Fibroblast of mammary gland (primary cell): Measurements from ENCODE around the gene TMTC1.
A peak's percentile ranks its signal among the peaks of the same experiment; 100 is the strongest.

ENCODE experiments used
- DNase-seq: peaks from one replicate; pipeline ENCODE4 v3.0.0-alpha.2; 2010; ENCODE audit warnings: low read depth
- H3K4me3 ChIP-seq: 2 replicates; pipeline ENCODE4 v1.5.1; 2011; ENCODE audit warnings: low read depth, mild to moderate bottlenecking, low read length, moderate library complexity; ENCODE audit not compliant: control insufficient read depth
- TF ChIP-seq, protein P1 (sequence below): conservative IDR thresholded peaks from 2 replicates; pipeline ENCODE4 v1.5.1; 2011; ENCODE audit warnings: low read depth, low read length, inconsistent platforms; ENCODE audit not compliant: control insufficient read depth, insufficient read depth

Gene TMTC1

DNA sequence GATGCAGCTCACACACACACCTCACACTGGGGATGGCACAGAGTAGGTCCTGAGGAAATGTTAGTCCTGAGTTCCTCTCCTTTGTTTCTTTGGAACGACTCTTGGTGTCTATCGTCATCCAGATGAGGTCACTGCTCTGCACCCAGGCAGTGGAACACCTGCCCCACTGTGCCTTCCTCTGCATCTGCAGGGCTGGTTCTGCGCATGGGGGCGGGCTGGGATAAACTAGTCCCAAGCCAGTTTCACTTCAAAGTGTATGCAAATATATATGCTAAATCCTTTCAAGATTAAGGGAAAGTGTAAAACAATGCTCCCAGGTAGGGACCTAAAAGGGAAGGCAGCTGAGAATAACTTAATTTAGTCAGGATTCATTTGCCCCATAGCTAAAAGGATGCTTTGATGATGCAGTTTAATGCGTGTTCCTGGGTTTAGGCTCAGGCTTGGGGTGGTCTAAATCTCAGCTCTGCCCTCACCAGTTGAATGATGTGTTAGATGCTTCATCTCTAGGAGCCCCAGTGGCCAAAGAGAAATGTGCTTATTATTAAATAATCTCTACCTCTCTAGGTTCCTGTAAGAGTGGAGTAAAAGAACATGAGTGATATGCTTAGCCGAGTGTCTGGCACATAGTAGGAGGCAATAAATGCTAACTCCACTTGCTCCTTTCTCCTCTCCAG is 239.2 kb downstream of the TMTC1 start:
- TF ChIP-seq, protein P1, sequence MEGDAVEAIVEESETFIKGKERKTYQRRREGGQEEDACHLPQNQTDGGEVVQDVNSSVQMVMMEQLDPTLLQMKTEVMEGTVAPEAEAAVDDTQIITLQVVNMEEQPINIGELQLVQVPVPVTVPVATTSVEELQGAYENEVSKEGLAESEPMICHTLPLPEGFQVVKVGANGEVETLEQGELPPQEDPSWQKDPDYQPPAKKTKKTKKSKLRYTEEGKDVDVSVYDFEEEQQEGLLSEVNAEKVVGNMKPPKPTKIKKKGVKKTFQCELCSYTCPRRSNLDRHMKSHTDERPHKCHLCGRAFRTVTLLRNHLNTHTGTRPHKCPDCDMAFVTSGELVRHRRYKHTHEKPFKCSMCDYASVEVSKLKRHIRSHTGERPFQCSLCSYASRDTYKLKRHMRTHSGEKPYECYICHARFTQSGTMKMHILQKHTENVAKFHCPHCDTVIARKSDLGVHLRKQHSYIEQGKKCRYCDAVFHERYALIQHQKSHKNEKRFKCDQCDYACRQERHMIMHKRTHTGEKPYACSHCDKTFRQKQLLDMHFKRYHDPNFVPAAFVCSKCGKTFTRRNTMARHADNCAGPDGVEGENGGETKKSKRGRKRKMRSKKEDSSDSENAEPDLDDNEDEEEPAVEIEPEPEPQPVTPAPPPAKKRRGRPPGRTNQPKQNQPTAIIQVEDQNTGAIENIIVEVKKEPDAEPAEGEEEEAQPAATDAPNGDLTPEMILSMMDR: no peak
- no peak for DNase-seq
- H3K4me3 ChIP-seq: no peak overlapping the region

DNA sequence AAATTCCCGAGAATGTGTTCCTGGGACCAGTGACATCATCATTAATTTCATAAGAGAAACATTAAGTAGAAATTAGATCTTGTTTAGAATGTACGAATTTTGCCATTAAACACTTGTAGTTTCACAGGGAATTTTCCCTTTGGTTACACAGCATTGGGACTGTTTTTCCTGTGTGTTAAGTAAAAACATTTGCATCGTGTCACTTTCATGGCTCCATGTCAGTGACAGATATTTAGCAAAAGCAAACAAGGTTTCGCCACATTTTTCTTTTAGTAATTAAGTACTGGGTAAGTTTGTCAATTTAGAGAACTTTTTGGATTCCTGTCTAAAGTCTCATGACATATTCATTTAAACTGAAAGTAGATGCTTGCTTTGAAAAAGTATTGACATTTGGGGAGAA is 240.7 kb downstream of the TMTC1 start:
- DNase-seq: no peak
- H3K4me3 ChIP-seq: no peak overlapping the region
- TF ChIP-seq, protein P1: no peak

DNA sequence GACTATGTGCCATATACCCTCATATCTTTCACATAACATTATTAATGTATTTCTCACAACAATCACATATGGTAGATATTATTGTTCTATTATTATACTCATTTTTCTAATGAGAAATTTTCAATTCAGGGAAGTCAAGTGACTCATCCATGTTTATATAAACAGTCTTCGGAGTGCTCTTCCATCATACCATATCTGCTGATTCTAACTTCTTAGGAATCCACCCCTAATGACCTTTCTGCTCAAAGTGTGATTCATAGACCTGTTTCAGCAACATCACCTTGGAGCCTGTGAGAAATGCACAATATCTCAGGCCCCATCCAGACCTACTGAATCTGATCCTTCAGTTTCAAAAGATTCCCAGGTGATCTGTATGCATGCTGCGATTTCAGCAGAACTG is 246.4 kb downstream of the TMTC1 start:
- DNase-seq: peak; percentile 76
- no peak overlapping the region for H3K4me3 ChIP-seq
- TF ChIP-seq, protein P1: no peak

DNA sequence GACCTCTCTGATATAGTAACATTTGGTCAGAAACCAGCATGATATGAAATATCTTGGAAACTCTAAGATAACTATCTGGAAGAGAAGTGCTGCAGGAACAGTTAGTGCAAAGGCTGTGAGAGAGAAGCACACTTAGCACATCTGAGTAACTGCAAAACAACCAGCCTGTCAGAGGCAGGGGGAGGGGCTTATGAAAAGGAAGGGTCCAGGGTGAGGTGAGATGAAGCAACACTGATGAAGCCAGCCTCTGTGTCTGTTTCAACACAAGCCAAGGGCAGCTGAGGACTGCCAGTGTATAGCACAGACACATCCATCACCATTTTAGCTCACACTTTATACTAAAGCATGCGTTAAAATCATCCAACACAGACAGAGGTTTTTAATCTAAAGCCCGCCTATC is 248.8 kb downstream of the TMTC1 start:
- DNase-seq: peak; percentile 56
- TF ChIP-seq, protein P1: no peak

DNA sequence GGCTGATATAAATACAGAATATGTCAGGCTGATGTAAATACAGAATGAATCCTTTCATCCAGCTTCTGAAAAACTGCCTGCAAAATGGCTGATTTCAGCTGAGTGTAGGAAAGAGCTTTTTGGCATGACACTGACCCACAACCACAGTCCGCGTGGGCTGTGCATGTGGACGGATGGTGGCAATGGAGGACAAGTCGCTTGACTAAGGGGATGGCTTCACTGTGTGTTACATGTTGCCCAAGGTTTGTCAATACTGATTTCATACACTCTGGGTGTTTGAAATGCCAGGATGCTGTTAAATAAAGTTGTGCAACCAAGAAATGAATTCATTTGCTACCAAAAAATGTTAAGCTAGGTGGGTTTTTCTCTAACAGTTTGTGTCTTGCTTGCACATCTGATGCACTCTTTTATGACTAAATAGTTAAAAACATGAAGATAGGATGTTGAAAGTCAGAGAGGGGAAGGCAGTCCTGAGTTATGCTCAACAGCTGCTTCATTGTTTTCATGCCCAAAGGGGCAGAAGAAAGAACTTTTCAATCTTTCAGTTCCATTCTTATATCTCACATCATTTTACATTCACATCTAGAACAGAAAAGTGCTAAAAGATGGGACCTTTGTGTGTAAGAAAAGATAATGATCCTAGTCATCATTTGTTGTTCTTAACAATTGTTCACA is 249.8 kb downstream of the TMTC1 start:
- TF ChIP-seq, protein P1: no peak
- DNase-seq: no peak
- H3K4me3 ChIP-seq: no peak overlapping the region

More for the DNA sequence above, 248.8 kb downstream of the TMTC1 start:
- H3K4me3 ChIP-seq: no peak overlapping the region

DNA sequence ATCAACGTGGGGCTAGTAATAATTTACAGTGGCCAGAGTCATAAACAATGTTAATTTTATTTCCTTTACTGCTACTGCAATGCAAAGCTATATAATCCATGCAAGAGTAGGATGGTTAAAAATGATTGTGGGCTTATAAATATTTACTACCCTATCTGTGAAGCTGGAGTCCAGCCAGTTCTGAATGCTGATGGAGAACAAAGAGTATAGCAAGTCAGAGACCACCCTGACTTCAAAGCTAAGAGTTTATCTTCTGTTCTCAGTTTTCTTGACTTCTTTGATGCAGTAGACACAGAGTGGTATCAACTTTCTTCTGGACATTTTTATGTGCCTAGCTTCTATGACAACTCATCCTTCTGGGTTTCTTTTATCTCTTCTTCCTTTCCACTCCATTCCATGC is 252.3 kb downstream of the TMTC1 start:
- DNase-seq: no peak
- no peak overlapping the region for H3K4me3 ChIP-seq
- TF ChIP-seq, protein P1: no peak
